ENCODE measurements around the gene RASIP1. TPM values are rescaled to one million over a fixed set of nuclear protein-coding genes. Genes with fewer than 3 reads are reported as not detected.

Gene RASIP1
- polyA plus RNA-seq, 1 experiment = 1.1 TPM

GRCh38 chr19:48715681-48716171, 24.7 kb downstream of the RASIP1 start:
- no peak for TF ChIP-seq CTCF (IDR thresholded peaks at IDR 0.05; ENCODE audit: insufficient read depth, low read depth, low read length)
- no peaks in the 10 kb centered on the region for H3K36me3 ChIP-seq (ENCODE audit: control insufficient read depth, insufficient read depth, low read length)
- no peaks in the 10 kb centered on the region for H3K27me3 ChIP-seq (ENCODE audit: control insufficient read depth, insufficient read depth, low read length)
- CTCF ChIA-PET = interaction anchor here (0.5 to 1.3 kb wide), 5 partner anchors 24 to 109 kb away, joined by 3 to 6 read pairs (median 3); partner anchors contain the start of genes CA11 and IZUMO1
- POLR2A ChIA-PET = interaction anchor here (0.6 kb wide), 1 partner anchor 489 kb away, joined by 3 read pairs; no protein-coding TSS in a partner anchor
- H3K4me3 ChIP-seq (ENCODE audit: low read depth, low read length) = peak overlapping the region; percentile 48
- DNase-seq (ENCODE audit: low read depth) = peak; percentile 14

- DNase-seq (ENCODE audit: low read depth) = no peak
- ChIA-PET POLR2A (interaction anchor here (0.6 kb wide), 1 partner anchor 264 kb away, joined by 23 read pairs; no protein-coding TSS in a partner anchor), CTCF (interaction anchor here (0.6 to 4.4 kb wide), 6 partner anchors 24 to 121 kb away, joined by 3 to 22 read pairs (median 4); partner anchors contain the start of genes CA11 and HSD17B14)
- Histone ChIP-seq H3K27me3 (ENCODE audit: control insufficient read depth, insufficient read depth, low read length) (no peaks in the 10 kb centered on the region), H3K36me3 (ENCODE audit: control insufficient read depth, insufficient read depth, low read length) (no peaks in the 10 kb centered on the region), H3K4me3 (ENCODE audit: low read depth, low read length) (peak overlapping the region; percentile 48)
- no peak for TF ChIP-seq CTCF (IDR thresholded peaks at IDR 0.05; ENCODE audit: insufficient read depth, low read depth, low read length)
These were observed 25.4 kb downstream of the RASIP1 start for GRCh38 chr19:48714759-48715675.

GRCh38 chr19:48713864-48714755, 26.3 kb downstream of the RASIP1 start:
- Histone ChIP-seq H3K27me3 (ENCODE audit: control insufficient read depth, insufficient read depth, low read length) (no peaks in the 10 kb centered on the region), H3K36me3 (ENCODE audit: control insufficient read depth, insufficient read depth, low read length) (no peaks in the 10 kb centered on the region), H3K4me3 (ENCODE audit: low read depth, low read length) (peak overlapping the region; percentile 70)
- no peak for TF ChIP-seq CTCF (IDR thresholded peaks at IDR 0.05; ENCODE audit: insufficient read depth, low read depth, low read length)
- CTCF ChIA-PET = interaction anchor here (0.6 to 4.4 kb wide), 7 partner anchors 14 to 122 kb away, joined by 3 to 22 read pairs (median 4); partner anchors contain the start of genes CA11, FUT2 and HSD17B14
- DNase-seq (ENCODE audit: low read depth) = peak; percentile 98
- POLR2A ChIA-PET = interaction anchor here (0.6 kb wide), 1 partner anchor 265 kb away, joined by 23 read pairs; no protein-coding TSS in a partner anchor

- CTCF ChIA-PET = interaction anchor here (0.8 to 4.4 kb wide), 8 partner anchors 11 to 75 kb away, joined by 3 to 22 read pairs (median 4); partner anchors contain the start of genes CA11 and FUT2
- Histone ChIP-seq H3K4me3 (ENCODE audit: low read depth, low read length) (peak overlapping the region; percentile 70), H3K27me3 (ENCODE audit: control insufficient read depth, insufficient read depth, low read length) (no peaks in the 10 kb centered on the region), H3K36me3 (ENCODE audit: control insufficient read depth, insufficient read depth, low read length) (no peaks in the 10 kb centered on the region)
- no peak for DNase-seq (ENCODE audit: low read depth)
- peak; percentile 36 for TF ChIP-seq CTCF (IDR thresholded peaks at IDR 0.05; ENCODE audit: insufficient read depth, low read depth, low read length)
- POLR2A ChIA-PET = no interaction called here
These were observed 27.2 kb downstream of the RASIP1 start for GRCh38 chr19:48713041-48713863.
